Testis (tissue), 3 donors: ENCODE results near the gene RYR1. TPM values are rescaled to one million over a fixed set of nuclear protein-coding genes. Genes with fewer than 3 reads are reported as not detected.

Experiments
- DNase-seq: peaks from one replicate; pipeline ENCODE4 v3.0.0-alpha.2; 2019
- H3K27ac ChIP-seq, 2 donors: fragments of 200-600 bp; sonication (generic); one replicate each; pipeline ENCODE4 v1.5.1; 2019
- H3K27me3 ChIP-seq: fragments of 200-600 bp; sonication (generic); one replicate; pipeline ENCODE4 v1.5.1; 2019
- H3K36me3 ChIP-seq: fragments of 200-600 bp; sonication (generic); one replicate; pipeline ENCODE4 v1.5.1; 2017; ENCODE audit warnings: low read depth; ENCODE audit errors: missing control alignments
- H3K4me1 ChIP-seq: fragments of 200-600 bp; sonication (generic); one replicate; pipeline ENCODE4 v1.5.1; 2019
- H3K4me3 ChIP-seq, 2 donors: fragments of 200-600 bp; sonication (generic); one replicate each; pipeline ENCODE4 v1.5.1; 2017 to 2019
- H3K9me3 ChIP-seq: fragments of 200-600 bp; sonication (generic); one replicate; pipeline ENCODE4 v1.5.1; 2017
- CTCF ChIP-seq, 3 experiments: fragments of 450-650 bp in 2 of 3; fragments of 200-600 bp in 1 of 3; sonication (generic) in 1 of 3; IDR thresholded peaks; one replicate each; pipeline ENCODE4 v1.5.1; 2016 to 2019; ENCODE audit warnings: antibody characterized with exemption in 3 of 3, mild to moderate bottlenecking in 2 of 3, moderate library complexity in 1 of 3
- POLR2A ChIP-seq: fragments of 450-650 bp; IDR thresholded peaks from one replicate; pipeline ENCODE4 v1.6.1; 2017; ENCODE audit warnings: antibody characterized with exemption, mild to moderate bottlenecking, moderate library complexity
- WGBS, 2 donors: methylation state at CpG; one replicate each; pipeline ENCODE4 v1.1.5; 2018; 5-methylcytosine and 5-hydroxymethylcytosine counted together
- intact Hi-C: fragments of 100-400 bp; cut with DNase I; formaldehyde crosslinking; loops from one replicate; pipeline ENCODE4 v1.15.1; 2023; ENCODE audit warnings: low total_unique reads
- polyA plus RNA-seq: library from polyadenylated mRNA; stranded (reverse); fragments of 350-450 nt; fragmentation: Illumina TruSeq; extraction: RNeasy Lipid Tissue Mini Kit (QIAGEN cat#74804); gene quantifications from one replicate; pipeline ENCODE4 v1.2.3, GENCODE V29; 2014; ENCODE audit warnings: low read depth, low replicate concordance; ENCODE audit not compliant: insufficient read depth
- total RNA-seq, 2 donors: library from RNA; depleted of rRNA; stranded (reverse); fragments of >200 nt; gene quantifications; one replicate each; pipeline ENCODE4 v1.2.3, GENCODE V29; 2016

RYR1 gene
- total and polyA plus RNA-seq, 3 donors from 2014 or later: 11.8 to 26.1 (median 15.6) TPM

GRCh38 chr19:38542040-38542439, 108.5 kb downstream of the RYR1 start:
- no peaks in the 10 kb centered on the region for H3K27me3 ChIP-seq
- no peak for DNase-seq
- 92 to 93% methylated on average over 4 of the region's 4 CpGs for WGBS, 2 donors
- no peak overlapping the region for H3K4me3 ChIP-seq
- H3K27ac ChIP-seq: no peak overlapping the region
- H3K36me3 ChIP-seq: no peaks in the 10 kb centered on the region
- H3K4me1 ChIP-seq: peaks cover 4% of the 10 kb centered on the region
- no peak for TF ChIP-seq POLR2A
- TF ChIP-seq CTCF (IDR thresholded peaks at IDR 0.05): no peak
- intact Hi-C loops: loop anchor here (10.0 kb wide), 1 partner anchor 383 kb away; no protein-coding TSS in a partner anchor
- H3K9me3 ChIP-seq: no peaks in the 10 kb centered on the region

GRCh38 chr19:38543286-38543806, 109.9 kb downstream of the RYR1 start:
- TF ChIP-seq CTCF (IDR thresholded peaks at IDR 0.05) (no peak), POLR2A (no peak)
- H3K4me3 ChIP-seq: peak overlapping the region in 1 of 2 donors; percentile 10
- H3K36me3 ChIP-seq: no peaks in the 10 kb centered on the region
- no peaks in the 10 kb centered on the region for H3K9me3 ChIP-seq
- no peak overlapping the region for H3K27ac ChIP-seq
- H3K4me1 ChIP-seq: peaks cover 6% of the 10 kb centered on the region
- intact Hi-C loops: loop anchor here (10.0 kb wide), 1 partner anchor 381 kb away; no protein-coding TSS in a partner anchor
- no peaks in the 10 kb centered on the region for H3K27me3 ChIP-seq
- DNase-seq: no peak
- WGBS, 2 donors: 59 to 65% methylated on average over 17 to 19 of the region's 19 CpGs

- TF ChIP-seq POLR2A (no peak), CTCF (IDR thresholded peaks at IDR 0.05) (peak in 1 of 3 experiments; percentile 40)
- Histone ChIP-seq H3K9me3 (no peaks in the 10 kb centered on the region), H3K4me3 (peak overlapping the region in 1 of 2 donors; percentile 10), H3K27me3 (no peaks in the 10 kb centered on the region), H3K36me3 (no peaks in the 10 kb centered on the region), H3K4me1 (peaks cover 7% of the 10 kb centered on the region), H3K27ac (no peak overlapping the region)
- peak; percentile 74 for DNase-seq
- 35 to 44% methylated on average over 19 to 21 of the region's 21 CpGs for WGBS, 2 donors
- intact Hi-C loops: loop anchor here (10.0 kb wide), 1 partner anchor 381 kb away; no protein-coding TSS in a partner anchor
Measured at GRCh38 chr19:38543807-38544568, 110.5 kb downstream of the RYR1 start.

GRCh38 chr19:38544569-38545315, 111.3 kb downstream of the RYR1 start:
- H3K9me3 ChIP-seq: no peaks in the 10 kb centered on the region
- no peaks in the 10 kb centered on the region for H3K36me3 ChIP-seq
- no peak for DNase-seq
- peaks cover 7% of the 10 kb centered on the region for H3K4me1 ChIP-seq
- H3K27ac ChIP-seq: no peak overlapping the region
- WGBS, 2 donors: 48 to 49% methylated on average over 6 of the region's 6 CpGs
- intact Hi-C loops: loop anchor here (10.0 kb wide), 1 partner anchor 380 kb away; no protein-coding TSS in a partner anchor
- TF ChIP-seq CTCF (IDR thresholded peaks at IDR 0.05) (peak in 2 of 3 experiments; percentile 17 to 40), POLR2A (no peak)
- no peaks in the 10 kb centered on the region for H3K27me3 ChIP-seq
- H3K4me3 ChIP-seq: no peak overlapping the region
